PC-9 (cell line): Measurements from ENCODE around the gene BPTF. TPM values are rescaled to one million over a fixed set of nuclear protein-coding genes. Genes with fewer than 3 reads are reported as not detected.
"Not testable (repeated sequence)": the region's sequence is repeated elsewhere in the genome, so short reads cannot be mapped to it uniquely, and the experiment has no call there.

Experiments used
- BruUV-seq: library from RNA; stranded (reverse); fragments of 400-500 nt; replicated peaks from 2 replicates; lab custom pipeline; 2021; lab: Mats Ljungman, UMichigan
- CTCF ChIA-PET: fragments of 300-600 bp; sonication (Branson Sonifier 250); formaldehyde crosslinking; loops from one replicate; lab custom pipeline; 2022; ENCODE audit warnings: antibody characterized with exemption; lab: Charles Lee
- POLR2A ChIA-PET: fragments of 300-600 bp; sonication (Branson Sonifier 250); formaldehyde crosslinking; loops from one replicate; lab custom pipeline; 2022; ENCODE audit warnings: antibody characterized with exemption; ENCODE audit not compliant: unreplicated experiment; lab: Charles Lee
- DNase-seq, 2 experiments: peaks; one replicate each; pipeline versions ENCODE4 v3.0.0 to v3.0.0-alpha.2; 2015 to 2022; ENCODE audit warnings: mixed read lengths in 1 of 2
- H2AFZ ChIP-seq: fragments of 200-600 bp; sonication (generic); 2 replicates; pipeline ENCODE4 v1.8.1; 2017; ENCODE audit warnings: antibody characterized with exemption
- H3F3A ChIP-seq: fragments of 200-600 bp; sonication (generic); 2 replicates; pipeline ENCODE4 v1.8.1; 2017; ENCODE audit warnings: antibody characterized with exemption, mild to moderate bottlenecking, low read depth; ENCODE audit not compliant: insufficient read depth
- H3K27ac ChIP-seq: fragments of 200-600 bp; sonication (generic); 2 replicates; pipeline ENCODE4 v1.6.1; 2016; ENCODE audit warnings: mixed run types
- H3K27me3 ChIP-seq: fragments of 200-600 bp; sonication (generic); 2 replicates; pipeline ENCODE4 v1.6.1; 2016; ENCODE audit warnings: low read depth, mixed run types; ENCODE audit not compliant: insufficient read depth
- H3K36me3 ChIP-seq: fragments of 200-600 bp; sonication (generic); 2 replicates; pipeline ENCODE4 v1.6.1; 2016; ENCODE audit warnings: low read depth, mixed run types
- H3K4me1 ChIP-seq: fragments of 200-600 bp; sonication (generic); replicated peaks from 2 replicates; pipeline ENCODE4 v1.6.1; 2016; ENCODE audit warnings: mixed run types; ENCODE audit not compliant: insufficient read depth
- H3K4me2 ChIP-seq: fragments of 200-600 bp; sonication (generic); 2 replicates; pipeline ENCODE4 v1.6.1; 2017; ENCODE audit warnings: mixed run types
- H3K4me3 ChIP-seq: fragments of 200-600 bp; sonication (generic); 2 replicates; pipeline ENCODE4 v1.6.1; 2016; ENCODE audit warnings: mixed run types
- H3K79me2 ChIP-seq: fragments of 200-600 bp; sonication (generic); 2 replicates; pipeline ENCODE4 v1.6.1; 2017; ENCODE audit warnings: low read depth, mixed run types
- H3K9me2 ChIP-seq: fragments of 200-600 bp; sonication (generic); 2 replicates; pipeline ENCODE4 v1.8.1; 2017; ENCODE audit warnings: mild to moderate bottlenecking; ENCODE audit not compliant: insufficient read depth
- H3K9me3 ChIP-seq: fragments of 200-600 bp; sonication (generic); 2 replicates; pipeline ENCODE4 v1.8.1; 2016; ENCODE audit warnings: low read depth; ENCODE audit not compliant: insufficient read depth
- H4K20me1 ChIP-seq: fragments of 200-600 bp; sonication (generic); 2 replicates; pipeline ENCODE4 v1.8.1; 2017; ENCODE audit not compliant: insufficient read depth
- EZH2 ChIP-seq: fragments of 200-600 bp; sonication (generic); IDR thresholded peaks from 2 replicates; pipeline ENCODE4 v1.8.0; 2017; ENCODE audit warnings: antibody characterized with exemption, low read depth
- intact Hi-C: fragments of 100-400 bp; cut with micrococcal nuclease; formaldehyde crosslinking; loops from one replicate; pipeline ENCODE4 v1.10.0; 2022; ENCODE audit not compliant: unreplicated experiment
- total RNA-seq: library from RNA; stranded (reverse); gene quantifications from 2 replicates; pipeline ENCODE4 v1.2.3, GENCODE V29; 2021
- TF ChIP-seq, protein P1 (sequence below): fragments of 200-600 bp; sonication (generic); conservative IDR thresholded peaks from 2 replicates; pipeline ENCODE4 v1.6.1; 2017; ENCODE audit warnings: mixed run types, antibody characterized with exemption, mild to moderate bottlenecking, moderate library complexity

Gene BPTF
- total RNA-seq, 1 experiment from 2014 or later = 95.6 TPM

DNA sequence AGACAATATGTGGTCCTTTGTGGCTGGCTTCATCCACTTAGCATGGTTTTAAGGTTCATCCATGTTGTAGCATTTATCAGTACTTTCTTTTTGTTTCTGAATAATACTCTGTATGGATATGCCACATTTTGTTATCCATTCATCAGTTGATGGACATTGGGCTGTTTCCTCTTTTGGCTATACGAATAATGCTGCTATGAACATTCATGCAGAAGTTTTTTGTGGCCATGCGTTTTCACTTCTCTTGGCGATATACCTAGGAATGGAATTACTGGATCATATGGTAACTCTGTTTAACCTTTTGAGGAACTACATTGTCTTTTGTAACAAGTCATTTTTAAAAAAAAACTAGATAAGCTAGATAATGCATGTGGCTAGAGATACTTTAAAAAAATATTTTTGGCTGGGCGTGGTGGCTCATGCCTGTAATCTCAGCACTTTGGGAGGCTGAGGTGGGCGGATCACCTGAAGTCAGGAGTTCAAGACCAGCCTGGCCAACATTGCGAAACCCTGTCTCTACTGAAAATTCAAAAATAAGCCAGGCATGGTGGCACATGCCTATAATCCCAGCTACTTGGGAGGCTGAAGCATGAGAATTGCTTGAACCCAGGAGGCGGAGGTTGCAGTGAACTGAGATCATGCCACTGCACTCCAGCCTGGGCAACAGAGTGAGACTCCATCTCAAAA is 85.0 kb downstream of the BPTF start:
- peaks cover 27% of the 10 kb centered on the region for H3K36me3 ChIP-seq
- H4K20me1 ChIP-seq, BruUV-seq, H3K79me2 ChIP-seq, H3K9me3 ChIP-seq, H3K9me2 ChIP-seq, intact Hi-C loops, DNase-seq, H3K27ac ChIP-seq, H3K4me3 ChIP-seq, H3K4me2 ChIP-seq, H3K4me1 ChIP-seq, POLR2A ChIA-PET, H3K27me3 ChIP-seq, H2AFZ ChIP-seq: not testable (repeated sequence)
- CTCF ChIA-PET = interaction anchor here (0.6 kb wide), 1 partner anchor 43 kb away, joined by 4 read pairs; no protein-coding TSS in a partner anchor
- H3F3A ChIP-seq = peaks cover 16% of the 10 kb centered on the region; the same call in 1 of the 2 replicates

- H3K36me3 ChIP-seq = peaks cover 27% of the 10 kb centered on the region
- no peaks in the 10 kb centered on the region; the same call in 1 of the 2 replicates for H4K20me1 ChIP-seq
- ChIA-PET CTCF (no interaction called here), POLR2A (no interaction called here)
- intact Hi-C loops = no loop called here
- TF ChIP-seq, protein P1, sequence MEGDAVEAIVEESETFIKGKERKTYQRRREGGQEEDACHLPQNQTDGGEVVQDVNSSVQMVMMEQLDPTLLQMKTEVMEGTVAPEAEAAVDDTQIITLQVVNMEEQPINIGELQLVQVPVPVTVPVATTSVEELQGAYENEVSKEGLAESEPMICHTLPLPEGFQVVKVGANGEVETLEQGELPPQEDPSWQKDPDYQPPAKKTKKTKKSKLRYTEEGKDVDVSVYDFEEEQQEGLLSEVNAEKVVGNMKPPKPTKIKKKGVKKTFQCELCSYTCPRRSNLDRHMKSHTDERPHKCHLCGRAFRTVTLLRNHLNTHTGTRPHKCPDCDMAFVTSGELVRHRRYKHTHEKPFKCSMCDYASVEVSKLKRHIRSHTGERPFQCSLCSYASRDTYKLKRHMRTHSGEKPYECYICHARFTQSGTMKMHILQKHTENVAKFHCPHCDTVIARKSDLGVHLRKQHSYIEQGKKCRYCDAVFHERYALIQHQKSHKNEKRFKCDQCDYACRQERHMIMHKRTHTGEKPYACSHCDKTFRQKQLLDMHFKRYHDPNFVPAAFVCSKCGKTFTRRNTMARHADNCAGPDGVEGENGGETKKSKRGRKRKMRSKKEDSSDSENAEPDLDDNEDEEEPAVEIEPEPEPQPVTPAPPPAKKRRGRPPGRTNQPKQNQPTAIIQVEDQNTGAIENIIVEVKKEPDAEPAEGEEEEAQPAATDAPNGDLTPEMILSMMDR = no peak
- TF ChIP-seq EZH2 = no peak
- no peaks in the 10 kb centered on the region for H3K9me2 ChIP-seq
- no peaks in the 10 kb centered on the region for H3K27me3 ChIP-seq
- H3K4me1 ChIP-seq = no peaks in the 10 kb centered on the region
- no peak for DNase-seq
- no peak overlapping the region for H3K27ac ChIP-seq
- H3K9me3 ChIP-seq = no peaks in the 10 kb centered on the region
- H3F3A ChIP-seq = peaks cover 16% of the 10 kb centered on the region; the same call in 1 of the 2 replicates
- H3K79me2 ChIP-seq = no peaks in the 10 kb centered on the region
- H3K4me3 ChIP-seq = no peak overlapping the region
- no TSS peak for BruUV-seq
- H3K4me2 ChIP-seq = no peak overlapping the region
- H2AFZ ChIP-seq = no peak overlapping the region
Measured at GRCh38 chr17:67911059-67911782, 85.9 kb downstream of the BPTF start.

DNA sequence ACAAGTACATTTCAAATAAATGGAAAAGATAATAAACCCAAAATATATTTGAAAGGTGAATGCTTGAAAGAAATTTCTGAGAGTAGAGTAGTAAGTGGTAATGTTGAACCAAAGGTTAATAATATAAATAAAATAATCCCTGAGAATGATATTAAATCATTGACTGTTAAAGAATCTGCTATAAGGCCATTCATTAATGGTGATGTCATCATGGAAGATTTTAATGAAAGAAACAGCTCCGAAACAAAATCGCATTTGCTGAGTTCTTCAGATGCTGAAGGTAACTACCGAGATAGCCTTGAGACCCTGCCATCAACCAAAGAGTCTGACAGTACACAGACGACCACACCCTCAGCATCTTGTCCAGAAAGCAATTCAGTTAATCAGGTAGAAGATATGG is 86.8 kb downstream of the BPTF start:
- intact Hi-C loops = no loop called here
- ChIA-PET POLR2A (no interaction called here), CTCF (no interaction called here)
- H4K20me1 ChIP-seq = no peaks in the 10 kb centered on the region; the same call in 1 of the 2 replicates
- no peak overlapping the region for H3K4me3 ChIP-seq
- no peaks in the 10 kb centered on the region for H3K9me3 ChIP-seq
- peaks cover 27% of the 10 kb centered on the region for H3K36me3 ChIP-seq
- no peaks in the 10 kb centered on the region for H3K9me2 ChIP-seq
- no peaks in the 10 kb centered on the region for H3K79me2 ChIP-seq
- no peak overlapping the region for H3K27ac ChIP-seq
- peaks cover 16% of the 10 kb centered on the region; the same call in 1 of the 2 replicates for H3F3A ChIP-seq
- no peak overlapping the region for H3K4me2 ChIP-seq
- no peak for DNase-seq
- H3K4me1 ChIP-seq = no peaks in the 10 kb centered on the region
- TF ChIP-seq EZH2 = no peak
- TF ChIP-seq, protein P1 = no peak
- BruUV-seq = no TSS peak
- no peak overlapping the region for H2AFZ ChIP-seq
- H3K27me3 ChIP-seq = no peaks in the 10 kb centered on the region
